ENCODE data around the gene B4GALT6. TPM values are rescaled to one million over a fixed set of nuclear protein-coding genes. Genes with fewer than 3 reads are reported as not detected.

Gene B4GALT6
- total and polyA plus RNA-seq, 2 of the 13 experiments (the other 11 are each of a cell fraction or from before 2014, with no cell fraction given), result 1.9 to 3.3 TPM

DNA sequence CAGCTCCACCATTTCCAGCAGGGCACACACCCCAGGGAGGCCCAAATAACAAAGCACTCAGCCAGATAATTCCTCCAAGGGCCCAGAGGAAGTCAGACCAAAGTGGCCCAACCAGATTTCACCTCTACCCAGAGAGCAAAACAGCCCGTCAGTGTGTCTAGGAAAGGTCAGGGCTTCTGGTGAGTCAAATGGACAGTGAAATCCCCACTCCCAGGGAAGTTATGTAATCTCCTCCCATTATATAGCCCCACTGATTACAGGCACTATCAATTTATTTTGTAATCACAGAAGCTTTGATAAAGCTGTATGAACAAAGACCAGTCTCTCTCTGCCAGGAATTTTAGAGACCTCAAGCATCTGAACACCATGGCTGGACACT lies 4.0 kb downstream of the B4GALT6 start:
- Histone ChIP-seq H3K36me3 (replicated peaks in 1 of 2; ENCODE audit: control insufficient read depth in 1 of 2, insufficient read depth in 2 of 2, low read length in 2 of 2) (no peaks in the 10 kb centered on the region), H3K9ac (ENCODE audit: insufficient read depth, low read depth, low read length) (no peak overlapping the region), H2AFZ (ENCODE audit: low read length) (no peak overlapping the region), H3K27ac (ENCODE audit: extremely low read length, insufficient read depth, low read length) (no peak overlapping the region), H3K79me2 (ENCODE audit: insufficient read depth, low read length) (no peaks in the 10 kb centered on the region), H3K4me3 (replicated peaks in 1 of 3; ENCODE audit: insufficient read depth in 1 of 3, low read depth in 2 of 3, low read length in 3 of 3) (no peak overlapping the region), H3K4me1 (ENCODE audit: insufficient read depth, low read length) (peaks cover 17% of the 10 kb centered on the region), H3K9me3 (ENCODE audit: low read length) (no peaks in the 10 kb centered on the region), H3K4me2 (ENCODE audit: low read depth, low read length) (no peak overlapping the region), H3K27me3 (ENCODE audit: control insufficient read depth in 1 of 2, insufficient read depth in 2 of 2, low read length in 2 of 2) (no peaks in the 10 kb centered on the region), H4K20me1 (ENCODE audit: insufficient read depth, low read length) (no peaks in the 10 kb centered on the region)
- no TSS peak for BruUV-seq (replicated peaks)
- TF ChIP-seq, protein P1, sequence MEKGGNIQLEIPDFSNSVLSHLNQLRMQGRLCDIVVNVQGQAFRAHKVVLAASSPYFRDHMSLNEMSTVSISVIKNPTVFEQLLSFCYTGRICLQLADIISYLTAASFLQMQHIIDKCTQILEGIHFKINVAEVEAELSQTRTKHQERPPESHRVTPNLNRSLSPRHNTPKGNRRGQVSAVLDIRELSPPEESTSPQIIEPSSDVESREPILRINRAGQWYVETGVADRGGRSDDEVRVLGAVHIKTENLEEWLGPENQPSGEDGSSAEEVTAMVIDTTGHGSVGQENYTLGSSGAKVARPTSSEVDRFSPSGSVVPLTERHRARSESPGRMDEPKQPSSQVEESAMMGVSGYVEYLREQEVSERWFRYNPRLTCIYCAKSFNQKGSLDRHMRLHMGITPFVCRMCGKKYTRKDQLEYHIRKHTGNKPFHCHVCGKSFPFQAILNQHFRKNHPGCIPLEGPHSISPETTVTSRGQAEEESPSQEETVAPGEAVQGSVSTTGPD (CRISPR knock-in tag; IDR thresholded peaks at IDR 0.05), result no peak
- TF ChIP-seq ZNF737 (CRISPR knock-in tag; IDR thresholded peaks at IDR 0.05; ENCODE audit: borderline replicate concordance) (no peak), TCF7 (IDR thresholded peaks at IDR 0.05; ENCODE audit: low read depth) (no peak), FIP1L1 (IDR thresholded peaks at IDR 0.05; ENCODE audit: borderline replicate concordance, insufficient read depth, low read depth, low read length) (no peak), ZFAT (CRISPR knock-in tag; conservative IDR thresholded peaks at IDR 0.05) (no peak), ZUFSP (CRISPR knock-in tag; IDR thresholded peaks at IDR 0.05; ENCODE audit: borderline replicate concordance) (no peak), KLF16 (CRISPR knock-in tag; IDR thresholded peaks at IDR 0.05) (no peak), ZFP36L1 (CRISPR knock-in tag; IDR thresholded peaks at IDR 0.05) (no peak), ZNF546 (CRISPR knock-in tag; conservative IDR thresholded peaks at IDR 0.05) (no peak), ZNF883 (CRISPR knock-in tag; IDR thresholded peaks at IDR 0.05; ENCODE audit: not compliant biosample characterization) (no peak), USF2 (IDR thresholded peaks at IDR 0.05; ENCODE audit: low read depth, low read length) (no peak), USF2 (CRISPR knock-in tag; IDR thresholded peaks at IDR 0.05; ENCODE audit: borderline replicate concordance) (no peak), GPN1 (CRISPR knock-in tag; IDR thresholded peaks at IDR 0.05; ENCODE audit: borderline replicate concordance) (no peak), TBX3 (IDR thresholded peaks at IDR 0.05; ENCODE audit: borderline replicate concordance) (no peak), BRCA1 (CRISPR knock-in tag; IDR thresholded peaks at IDR 0.05) (no peak), SOX5 (CRISPR knock-in tag; IDR thresholded peaks at IDR 0.05; ENCODE audit: borderline replicate concordance) (no peak), PLRG1 (conservative IDR thresholded peaks at IDR 0.05) (no peak), ZNF549 (CRISPR knock-in tag; IDR thresholded peaks at IDR 0.05) (no peak), SP2 (CRISPR knock-in tag; IDR thresholded peaks at IDR 0.05) (no peak), MAZ (IDR thresholded peaks at IDR 0.05; ENCODE audit: borderline replicate concordance, low read depth, low read length) (no peak), MAZ (CRISPR knock-in tag; IDR thresholded peaks at IDR 0.05; ENCODE audit: low read depth) (no peak), PHF8 (CRISPR knock-in tag; IDR thresholded peaks at IDR 0.05) (no peak)
- in situ Hi-C loops (cut with HindIII; ENCODE audit: extremely low pct_ligation_motif_present, low pct_unique_long_range_greater_than_20kb) (no loop called here), intact Hi-C loops (cut with micrococcal nuclease; ENCODE audit: unreplicated experiment) (loop anchor here (10.0 kb wide), 1 partner anchor 86 kb away; the partner anchor contains the start of gene TTR)
- ATAC-seq, result no peak
- ChIA-PET POLR2A (no interaction called here), CTCF (ENCODE audit: low intra/inter-chr PET ratio, low total read pairs) (no interaction called here)
- no peak for FAIRE-seq
- 0% methylated on average over 1 of the region's 1 CpG for WGBS (ENCODE audit: low lambda C conversion rate)
- no peak for DNase-seq (ENCODE audit: low spot score)

Measured in HepG2 (cell line).